HG03045 (cell line): Measurements from ENCODE around the gene RHBDD1.

Source experiments
- ATAC-seq: cut with Tn5 transposase; IDR thresholded peaks from one replicate; pipeline ENCODE4 v1.9.1; 2021; ENCODE audit warnings: mild to moderate bottlenecking, moderate library complexity; ENCODE audit not compliant: unreplicated experiment

The RHBDD1 gene

GRCh38 chr2:226835796-226836547 lies at the start of gene RHBDD1:
TSS of gene RHBDD1 (plus strand) at chr2:226836054. CDS start at chr2:226864694, 28,640 bp downstream.
- ATAC-seq, result peak; percentile 89

- ATAC-seq, result no peak
Observed at GRCh38 chr2:226788064-226788463, 47.8 kb upstream of the RHBDD1 start.

GRCh38 chr2:226788881-226789490 lies 46.9 kb upstream of the RHBDD1 start:
- no peak for ATAC-seq

GRCh38 chr2:226790011-226790410 lies 45.8 kb upstream of the RHBDD1 start:
- ATAC-seq, result no peak

- ATAC-seq, result no peak
Observed at GRCh38 chr2:226790431-226790830, 45.4 kb upstream of the RHBDD1 start.

GRCh38 chr2:226791056-226791486 lies 44.8 kb upstream of the RHBDD1 start:
- peak; percentile 56 for ATAC-seq

GRCh38 chr2:226791487-226792081 lies 44.3 kb upstream of the RHBDD1 start:
- ATAC-seq, result peak; percentile 99

GRCh38 chr2:226792155-226792881 lies 43.5 kb upstream of the RHBDD1 start:
- no peak for ATAC-seq

DNA sequence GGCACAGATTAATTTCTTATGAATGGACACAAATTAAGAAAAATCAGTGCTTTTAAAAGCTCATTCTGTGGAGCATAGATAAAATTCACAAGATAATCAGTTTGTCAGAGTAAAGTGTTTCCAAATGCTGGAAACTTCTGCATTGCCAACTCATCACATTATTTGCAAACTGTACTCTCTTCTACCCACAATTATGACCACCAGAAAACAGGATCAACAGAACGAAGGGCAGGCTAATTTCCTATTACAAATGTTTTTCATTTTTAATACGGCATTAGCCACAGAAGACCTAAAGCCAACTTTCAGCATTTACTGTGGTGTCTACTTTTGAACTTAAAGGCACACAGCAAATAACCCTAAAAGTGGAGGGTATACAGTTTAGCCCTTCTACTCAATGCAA lies 42.2 kb upstream of the RHBDD1 start:
- ATAC-seq, result no peak

DNA sequence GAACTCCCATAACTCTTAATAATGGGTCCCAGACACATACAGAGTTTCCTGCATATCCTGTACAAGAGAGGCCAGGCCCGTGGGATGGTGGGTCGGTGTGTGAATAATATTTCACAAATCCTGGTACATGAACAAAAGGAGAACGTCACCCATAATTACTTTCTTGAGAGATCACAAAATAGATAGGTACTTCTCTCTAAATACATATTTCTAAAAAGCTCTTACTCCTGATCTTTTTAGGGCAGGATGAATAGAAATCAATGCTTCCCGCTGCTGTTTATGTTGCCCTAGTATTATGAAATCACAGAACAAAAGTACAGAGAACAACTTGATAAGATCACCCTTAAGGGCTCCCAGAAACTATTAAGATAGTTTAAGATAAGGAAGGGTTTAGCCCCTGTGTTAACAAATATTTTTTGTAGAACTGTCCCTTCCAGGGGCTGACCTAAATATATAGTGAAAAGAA lies 41.6 kb upstream of the RHBDD1 start:
- ATAC-seq, result no peak

- ATAC-seq, result no peak
Observed at GRCh38 chr2:226794751-226795171, 41.1 kb upstream of the RHBDD1 start.

DNA sequence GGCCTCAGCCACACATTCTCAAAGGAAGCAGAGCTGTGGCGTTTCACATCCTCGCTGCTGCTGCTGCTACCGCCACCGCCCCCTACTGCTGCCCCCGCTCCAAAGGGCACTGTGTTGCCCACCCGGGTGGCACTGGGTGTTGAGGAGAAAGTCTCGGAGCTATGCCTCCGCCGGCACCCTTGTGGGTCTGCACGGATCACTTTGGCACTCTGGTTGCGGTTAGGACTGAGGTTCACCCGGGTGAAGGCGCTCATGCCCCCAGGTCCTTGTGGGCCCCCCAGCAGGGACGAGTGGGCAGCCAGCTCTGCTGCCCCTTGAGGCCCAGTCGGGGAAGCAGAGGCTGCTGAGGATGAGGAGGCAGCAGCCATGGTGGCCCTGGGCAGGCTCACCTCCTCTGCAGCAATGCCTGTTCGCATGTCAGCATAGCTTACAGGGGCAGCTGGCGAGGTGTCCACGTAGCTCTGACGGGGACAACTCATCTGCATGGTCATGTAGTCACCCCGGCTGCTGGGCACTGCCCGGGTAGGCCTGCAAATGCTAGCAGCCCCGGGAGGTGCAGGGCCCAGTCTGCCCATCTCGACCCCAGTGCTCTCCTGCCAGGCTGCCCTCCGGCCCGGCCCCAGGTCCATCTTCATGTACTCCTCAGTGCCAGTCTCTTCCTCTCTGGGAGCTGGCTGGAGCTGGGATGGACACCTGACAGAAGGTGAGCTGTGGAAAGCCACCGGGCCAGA lies 40.4 kb upstream of the RHBDD1 start:
- ATAC-seq, result no peak

DNA sequence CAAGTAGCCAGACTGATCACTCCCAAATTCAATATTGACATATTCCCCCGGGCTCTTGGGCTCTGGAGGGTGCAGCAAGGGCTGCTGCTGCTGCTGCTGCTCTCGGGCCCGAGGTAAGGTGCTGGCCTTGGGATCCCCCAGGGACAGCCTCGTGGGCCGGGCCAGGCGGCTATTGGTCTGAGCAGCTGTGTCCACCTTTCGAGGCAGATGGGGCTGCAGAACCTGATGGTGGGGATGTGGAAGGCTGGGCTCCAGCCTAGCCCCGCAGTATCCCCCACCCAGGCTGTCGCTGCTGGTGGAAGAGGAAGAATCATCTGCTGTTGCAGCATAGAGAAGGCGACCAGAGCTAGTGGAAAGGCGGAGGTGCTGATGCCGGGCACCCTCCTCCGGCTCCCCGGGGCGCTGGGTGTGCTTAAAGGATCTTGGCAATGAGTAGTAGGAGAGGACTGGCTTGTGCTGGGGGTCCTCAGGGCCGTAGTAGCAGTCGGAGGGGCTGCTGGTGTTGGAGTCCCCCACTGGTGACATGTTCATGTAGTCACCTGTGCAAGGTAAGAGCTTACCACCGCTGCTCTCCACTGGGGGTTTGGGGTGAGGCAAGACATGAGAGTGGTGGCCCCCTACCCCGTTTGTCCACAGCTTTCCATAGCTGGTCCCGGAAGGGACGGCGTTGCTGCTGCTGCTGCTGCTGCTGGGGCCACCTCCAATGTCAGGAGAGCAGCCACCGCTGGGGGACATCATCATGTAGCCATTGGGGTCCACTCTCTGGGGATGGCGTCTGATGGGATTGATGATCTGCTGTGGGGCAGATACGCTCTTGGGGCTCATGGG lies 39.6 kb upstream of the RHBDD1 start:
- no peak for ATAC-seq

DNA sequence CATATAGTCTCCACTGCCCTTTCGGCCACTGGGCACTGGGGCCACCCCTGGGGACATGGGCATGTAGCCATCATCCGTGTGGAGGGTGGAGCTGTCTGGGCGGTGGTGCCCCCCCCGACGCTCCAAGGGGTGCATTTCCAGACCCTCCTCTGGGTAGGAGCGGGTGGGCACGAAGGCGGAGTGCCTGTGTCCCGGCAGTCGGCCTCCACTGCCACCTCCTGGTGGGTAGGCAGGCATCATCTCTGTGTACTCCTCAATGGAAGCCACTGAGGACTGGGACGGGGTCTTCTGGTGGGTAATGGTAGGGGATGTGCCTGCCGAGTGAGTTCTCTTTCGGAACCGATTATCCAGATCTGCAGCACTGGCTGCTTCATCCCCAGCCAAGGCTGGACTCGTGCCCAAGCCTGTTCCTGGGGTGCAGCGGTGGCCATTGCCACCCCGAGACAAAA lies 39.0 kb upstream of the RHBDD1 start:
- no peak for ATAC-seq

GRCh38 chr2:226797289-226797988 lies 38.4 kb upstream of the RHBDD1 start:
- no peak for ATAC-seq

GRCh38 chr2:226797989-226798421 lies 37.8 kb upstream of the RHBDD1 start:
- no peak for ATAC-seq

DNA sequence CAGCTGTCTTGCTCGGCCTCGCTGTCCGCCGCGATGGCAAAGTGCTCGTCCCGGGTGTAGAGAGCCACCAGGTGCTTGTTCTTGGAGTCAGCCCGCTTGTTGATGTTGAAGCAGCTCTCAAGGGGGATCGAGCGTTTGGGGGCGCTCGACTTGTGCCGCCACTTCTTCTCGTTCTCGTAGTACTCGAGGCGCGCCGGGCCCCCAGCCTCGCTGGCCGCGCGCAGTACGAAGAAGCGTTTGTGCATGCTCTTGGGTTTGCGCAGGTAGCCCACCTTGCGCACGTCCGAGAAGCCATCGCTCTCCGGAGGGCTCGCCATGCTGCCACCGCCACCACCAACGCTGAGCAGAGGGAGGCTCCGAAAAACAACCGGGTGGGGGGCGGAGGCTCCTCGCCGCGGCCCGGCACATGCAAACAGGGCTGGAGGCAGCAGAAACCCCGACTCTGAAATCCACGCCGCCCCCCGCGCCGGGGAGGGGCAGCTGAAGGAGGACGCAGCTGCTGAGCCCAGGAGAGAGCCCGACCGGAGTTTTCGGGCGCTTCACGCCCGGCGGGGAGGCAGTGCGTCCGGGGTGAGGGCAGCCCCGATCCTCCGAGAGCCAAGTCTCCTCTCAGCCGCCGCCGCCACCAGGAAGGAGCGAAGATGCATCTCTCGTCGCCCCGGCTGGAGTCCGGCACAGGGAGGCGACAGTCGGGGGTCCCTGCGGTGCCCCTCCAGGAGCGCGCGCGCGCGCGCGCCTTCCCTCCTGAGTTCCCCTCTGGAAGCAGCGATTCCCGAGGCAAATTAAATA lies 37.2 kb upstream of the RHBDD1 start:
- ATAC-seq, result peak; percentile 22
